ENCODE measurements around the gene CST6. TPM values are rescaled to one million over a fixed set of nuclear protein-coding genes. Genes with fewer than 3 reads are reported as not detected.
"Not testable (repeated sequence)": the region's sequence is repeated elsewhere in the genome, so short reads cannot be mapped to it uniquely, and the experiment has no call there.

CST6 gene
- total RNA-seq, 1 donor: not detected

GRCh38 chr11:66017321-66017720 lies 5.5 kb downstream of the CST6 start:
- H3K9me3 ChIP-seq (ENCODE audit: low read depth, low read length): no peaks in the 10 kb centered on the region
- peaks cover 49% of the 10 kb centered on the region for H3K4me1 ChIP-seq (ENCODE audit: insufficient read depth, low read length)
- no peak overlapping the region for H3K4me3 ChIP-seq (ENCODE audit: low read length)
- H3K27me3 ChIP-seq (ENCODE audit: insufficient read depth, low read length): peaks cover 9% of the 10 kb centered on the region

DNA sequence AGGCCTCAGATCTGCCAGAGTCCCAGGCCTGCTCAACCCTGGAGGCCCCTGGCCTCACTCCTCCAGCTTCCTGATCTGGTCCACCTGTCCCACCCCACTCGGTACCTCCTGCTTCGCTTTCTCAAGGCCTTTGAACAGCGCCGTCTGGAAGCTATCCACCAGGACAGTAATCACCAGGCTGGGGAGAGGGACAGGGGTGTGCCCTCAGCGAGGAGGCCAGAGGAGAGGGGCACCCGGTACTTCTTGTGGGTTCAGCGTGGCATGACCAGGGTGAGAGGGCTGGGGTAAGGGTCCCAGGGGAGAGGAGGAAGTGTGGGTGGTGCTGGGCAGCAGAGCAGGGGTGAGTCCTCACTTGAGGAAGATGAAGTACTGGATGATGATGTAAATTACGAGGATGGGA lies 8.4 kb downstream of the CST6 start:
- H3K27me3 ChIP-seq (ENCODE audit: insufficient read depth, low read length): peaks cover 5% of the 10 kb centered on the region
- no peak overlapping the region for H3K4me3 ChIP-seq (ENCODE audit: low read length)
- peaks cover 32% of the 10 kb centered on the region for H3K4me1 ChIP-seq (ENCODE audit: insufficient read depth, low read length)
- H3K9me3 ChIP-seq (ENCODE audit: low read depth, low read length): no peaks in the 10 kb centered on the region

DNA sequence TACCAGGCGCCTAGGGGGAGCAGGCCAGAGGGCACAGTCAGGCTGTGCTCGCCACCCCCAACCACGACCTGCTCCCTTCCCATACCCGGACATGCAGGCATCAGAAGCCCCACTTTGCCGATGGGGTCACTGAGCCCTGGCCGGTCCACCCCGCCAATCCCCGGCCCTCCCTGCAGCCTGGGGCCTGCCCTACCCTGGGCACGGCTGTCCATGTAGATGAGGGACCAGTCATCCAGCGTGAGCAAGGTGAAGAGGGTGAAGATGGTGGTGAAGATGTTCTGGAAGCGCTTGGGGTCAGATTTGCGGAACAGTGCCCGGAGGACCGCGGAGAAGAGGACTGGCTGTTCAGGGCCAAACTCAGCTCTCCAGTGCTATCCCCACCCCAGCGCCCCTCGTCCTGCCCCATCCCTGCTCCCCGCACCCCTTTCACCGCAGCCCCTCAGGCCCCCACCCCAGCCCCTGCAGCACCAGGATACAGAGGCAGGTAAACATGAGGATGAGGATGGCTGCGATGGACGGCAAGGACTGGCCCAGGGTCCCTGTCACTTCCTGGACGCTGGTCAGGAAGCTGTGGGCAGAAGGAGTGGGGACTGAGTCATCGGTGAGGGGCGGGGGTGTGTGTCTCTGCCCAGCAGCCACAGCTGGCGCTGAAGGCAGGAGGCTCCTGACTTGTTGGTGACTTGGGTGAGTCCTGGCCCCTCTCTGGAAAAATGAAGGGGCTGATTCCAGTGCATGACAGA lies 9.0 kb downstream of the CST6 start:
- peaks cover 31% of the 10 kb centered on the region for H3K4me1 ChIP-seq (ENCODE audit: insufficient read depth, low read length)
- H3K4me3 ChIP-seq (ENCODE audit: low read length): no peak overlapping the region
- H3K27me3 ChIP-seq (ENCODE audit: insufficient read depth, low read length): peaks cover 5% of the 10 kb centered on the region

GRCh38 chr11:66022401-66023185 lies 10.8 kb downstream of the CST6 start:
- Histone ChIP-seq H3K9me3 (ENCODE audit: low read depth, low read length) (no peaks in the 10 kb centered on the region), H3K27me3 (ENCODE audit: insufficient read depth, low read length) (peaks cover 5% of the 10 kb centered on the region), H3K4me1 (ENCODE audit: insufficient read depth, low read length) (peaks cover 31% of the 10 kb centered on the region), H3K4me3 (ENCODE audit: low read length) (no peak overlapping the region)

More for the DNA sequence above, 9.0 kb downstream of the CST6 start:
- H3K9me3 ChIP-seq (ENCODE audit: low read depth, low read length): no peaks in the 10 kb centered on the region

DNA sequence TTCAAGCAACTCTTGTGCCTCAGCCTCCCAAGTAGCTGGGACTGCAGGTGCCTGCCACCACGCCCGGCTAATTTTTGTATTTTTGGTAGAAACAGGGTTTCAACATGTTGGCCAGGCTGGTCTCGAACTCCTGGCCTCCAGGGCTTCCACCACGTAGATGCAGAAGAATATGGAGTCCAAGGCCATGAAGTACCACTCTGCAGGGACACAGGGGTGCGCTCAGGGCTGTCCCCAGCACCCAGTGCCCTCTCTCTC lies 11.3 kb downstream of the CST6 start:
- H3K9me3 ChIP-seq (ENCODE audit: low read depth, low read length): not testable (repeated sequence)
- H3K4me1 ChIP-seq (ENCODE audit: insufficient read depth, low read length): peaks cover 31% of the 10 kb centered on the region

DNA sequence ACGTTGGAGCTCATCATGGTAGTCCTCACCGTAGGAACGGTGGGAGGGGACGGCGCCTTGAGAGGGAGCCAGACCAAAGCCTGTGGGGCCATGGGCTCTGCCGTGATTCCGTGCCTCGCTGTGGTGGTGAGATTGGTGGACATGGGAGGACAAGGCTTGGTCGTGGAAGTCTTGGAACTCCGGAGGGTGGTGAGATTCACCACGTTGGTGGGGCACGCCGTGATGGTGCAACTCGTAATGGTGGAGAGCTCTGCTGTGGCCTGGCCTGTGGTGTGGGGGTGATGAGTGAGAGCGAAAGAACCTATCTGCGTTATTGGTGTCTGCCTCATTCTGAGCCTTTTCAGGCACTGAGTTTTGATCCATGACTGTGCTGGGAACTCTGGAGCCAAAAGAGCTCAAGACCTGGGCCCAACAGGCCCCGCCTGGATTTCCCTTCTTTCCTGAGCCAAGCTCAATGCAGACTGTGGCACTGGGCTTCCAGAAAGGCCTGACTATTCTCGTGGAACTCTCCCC lies 14.3 kb downstream of the CST6 start, which contains the start of gene CATSPER1:
CATSPER1 (minus strand) TSS at position 463 of the 513 bp plus-strand sequence; CDS start at position 363, 100 bp downstream.
- H3K9me3 ChIP-seq (ENCODE audit: low read depth, low read length): no peaks in the 10 kb centered on the region
- peaks cover 19% of the 10 kb centered on the region for H3K4me1 ChIP-seq (ENCODE audit: insufficient read depth, low read length)
- peaks cover 5% of the 10 kb centered on the region for H3K27me3 ChIP-seq (ENCODE audit: insufficient read depth, low read length)
- no peak within 1 kb of the TSS for H3K4me3 ChIP-seq (ENCODE audit: low read length)

More for the DNA sequence above, 11.3 kb downstream of the CST6 start:
- H3K27me3 ChIP-seq (ENCODE audit: insufficient read depth, low read length); H3K4me3 ChIP-seq (ENCODE audit: low read length): not testable (repeated sequence)

DNA sequence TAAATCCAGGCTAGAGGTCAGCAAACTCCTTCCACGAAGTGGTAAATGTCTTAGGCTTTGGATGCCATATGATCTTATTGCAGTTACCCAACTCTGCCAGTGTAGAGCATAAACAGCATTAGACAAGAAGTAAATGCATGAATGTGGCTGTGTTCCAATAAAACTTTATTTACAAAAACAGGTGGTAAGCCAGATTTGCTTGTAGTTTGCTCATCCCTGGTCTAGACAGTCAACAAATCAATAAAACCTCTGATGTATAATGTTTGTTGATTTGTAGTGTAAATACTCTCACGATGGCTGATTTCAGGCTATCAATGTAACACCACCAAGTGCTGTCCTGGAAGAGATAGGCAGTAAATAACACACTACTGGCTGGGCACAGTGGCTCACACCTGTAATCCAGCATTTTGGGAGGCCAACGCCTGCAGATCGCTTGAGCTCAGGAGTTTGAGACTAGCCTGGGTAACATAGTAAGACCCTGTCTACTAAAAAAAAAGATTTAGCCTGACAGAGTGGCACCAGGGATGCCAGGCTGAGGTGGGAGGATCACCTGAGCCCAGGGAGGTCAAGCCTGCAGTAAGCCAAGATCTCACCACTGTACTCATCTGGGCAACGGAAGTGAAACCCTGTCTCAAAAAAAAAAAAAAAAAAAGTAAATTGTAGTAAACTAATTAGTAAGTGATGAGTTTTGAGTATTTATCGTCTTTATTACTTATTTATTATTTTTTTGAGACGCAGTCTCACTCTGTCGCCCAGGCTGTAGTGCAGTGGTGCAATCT lies 21.3 kb downstream of the CST6 start:
- no peaks in the 10 kb centered on the region for H3K9me3 ChIP-seq (ENCODE audit: low read depth, low read length)
- H3K27me3 ChIP-seq (ENCODE audit: insufficient read depth, low read length): no peaks in the 10 kb centered on the region
- no peak overlapping the region for H3K4me3 ChIP-seq (ENCODE audit: low read length)
- no peaks in the 10 kb centered on the region for H3K4me1 ChIP-seq (ENCODE audit: insufficient read depth, low read length)

- H3K4me1 ChIP-seq (ENCODE audit: insufficient read depth, low read length): no peaks in the 10 kb centered on the region
- H3K27me3 ChIP-seq (ENCODE audit: insufficient read depth, low read length): no peaks in the 10 kb centered on the region
- no peaks in the 10 kb centered on the region for H3K9me3 ChIP-seq (ENCODE audit: low read depth, low read length)
- no peak overlapping the region for H3K4me3 ChIP-seq (ENCODE audit: low read length)
Observed at GRCh38 chr11:66035653-66036333, 24.0 kb downstream of the CST6 start.

DNA sequence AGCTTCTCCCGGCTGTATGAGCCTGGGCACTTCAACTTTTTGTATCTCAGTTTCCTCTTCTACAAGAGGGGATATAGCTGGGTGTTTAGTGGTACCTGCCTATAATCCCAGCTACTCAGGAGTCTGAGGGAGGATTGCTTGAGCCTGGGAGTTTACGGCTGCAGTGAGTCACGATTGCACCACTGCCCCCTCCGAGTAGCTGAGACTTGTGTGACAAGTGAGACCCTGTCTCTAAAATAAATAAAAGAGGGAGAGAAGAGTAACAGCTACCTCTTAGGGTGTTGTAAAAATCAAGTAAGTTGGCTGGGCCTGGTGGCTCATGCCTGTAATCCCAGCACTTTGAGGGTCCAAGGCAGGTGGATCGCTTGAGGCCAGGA lies 24.5 kb downstream of the CST6 start:
- Histone ChIP-seq H3K4me1 (ENCODE audit: insufficient read depth, low read length) (no peaks in the 10 kb centered on the region), H3K4me3 (ENCODE audit: low read length) (no peak overlapping the region), H3K9me3 (ENCODE audit: low read depth, low read length) (no peaks in the 10 kb centered on the region), H3K27me3 (ENCODE audit: insufficient read depth, low read length) (no peaks in the 10 kb centered on the region)

DNA sequence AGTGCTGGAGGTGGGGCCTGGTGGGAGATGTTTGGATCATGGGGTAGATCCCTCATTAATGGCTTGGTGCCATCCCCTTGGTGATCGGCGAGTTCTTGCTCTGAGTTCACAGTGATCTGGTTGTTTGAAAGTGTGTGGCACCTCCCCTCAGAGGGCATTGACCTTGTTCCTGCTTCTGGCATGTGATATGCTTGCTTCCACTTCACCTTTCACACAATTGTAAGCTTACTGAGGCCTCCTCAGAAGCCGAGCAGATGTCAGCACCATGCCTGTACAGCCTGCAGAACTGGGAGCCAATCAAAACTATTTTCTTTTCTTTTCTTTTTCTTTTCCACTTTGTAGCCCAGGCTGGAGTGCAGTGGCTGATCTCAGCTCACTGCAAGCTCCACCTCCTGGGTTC lies 25.5 kb downstream of the CST6 start:
- Histone ChIP-seq H3K9me3 (ENCODE audit: low read depth, low read length) (no peaks in the 10 kb centered on the region), H3K4me3 (ENCODE audit: low read length) (no peak overlapping the region), H3K27me3 (ENCODE audit: insufficient read depth, low read length) (no peaks in the 10 kb centered on the region), H3K4me1 (ENCODE audit: insufficient read depth, low read length) (no peaks in the 10 kb centered on the region)

GRCh38 chr11:66039765-66040164 lies 28.0 kb downstream of the CST6 start:
- no peaks in the 10 kb centered on the region for H3K4me1 ChIP-seq (ENCODE audit: insufficient read depth, low read length)
- H3K27me3 ChIP-seq (ENCODE audit: insufficient read depth, low read length): no peaks in the 10 kb centered on the region
- H3K4me3 ChIP-seq (ENCODE audit: low read length): no peak overlapping the region
- no peaks in the 10 kb centered on the region for H3K9me3 ChIP-seq (ENCODE audit: low read depth, low read length)

DNA sequence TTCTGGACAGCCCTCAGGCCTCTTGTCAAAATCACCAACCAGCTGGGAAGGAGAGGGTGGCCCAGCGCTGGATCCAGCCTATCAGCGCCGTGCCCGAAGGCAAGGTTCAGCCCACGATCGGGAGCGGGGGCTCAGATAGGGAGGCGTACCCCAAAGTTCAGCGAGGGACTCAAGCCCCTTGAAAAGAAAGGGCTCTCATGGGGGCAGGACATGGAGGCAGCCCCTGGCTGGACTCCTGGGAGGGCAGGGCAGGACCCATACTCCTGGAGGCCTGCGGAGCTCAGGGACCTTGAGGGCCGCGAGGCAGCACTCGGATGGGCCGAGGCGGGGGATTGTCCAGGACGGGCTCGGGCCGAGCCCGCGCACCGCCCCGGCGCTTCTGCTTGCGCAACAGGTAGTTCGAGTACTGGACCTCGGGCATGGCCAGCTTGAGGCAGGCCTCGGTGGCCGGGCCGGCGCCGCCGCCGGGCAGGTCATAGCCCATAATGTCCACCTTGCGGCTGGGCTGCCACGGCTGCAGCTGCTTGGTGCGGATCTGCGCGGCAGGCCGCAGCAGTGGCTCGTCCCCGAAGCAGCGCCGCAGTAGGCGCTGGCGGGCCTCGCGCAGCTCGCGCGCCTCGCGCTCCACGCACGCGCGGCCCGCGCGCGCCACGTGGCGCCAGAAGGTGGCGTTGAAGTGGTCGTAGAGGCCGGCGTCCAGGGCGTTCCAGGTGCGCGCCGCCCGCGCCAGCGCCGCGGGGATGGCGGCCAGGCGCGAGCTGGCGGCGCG lies 30.6 kb downstream of the CST6 start:
- Histone ChIP-seq H3K9me3 (ENCODE audit: low read depth, low read length) (no peaks in the 10 kb centered on the region), H3K4me1 (ENCODE audit: insufficient read depth, low read length) (peaks cover 9% of the 10 kb centered on the region)

DNA sequence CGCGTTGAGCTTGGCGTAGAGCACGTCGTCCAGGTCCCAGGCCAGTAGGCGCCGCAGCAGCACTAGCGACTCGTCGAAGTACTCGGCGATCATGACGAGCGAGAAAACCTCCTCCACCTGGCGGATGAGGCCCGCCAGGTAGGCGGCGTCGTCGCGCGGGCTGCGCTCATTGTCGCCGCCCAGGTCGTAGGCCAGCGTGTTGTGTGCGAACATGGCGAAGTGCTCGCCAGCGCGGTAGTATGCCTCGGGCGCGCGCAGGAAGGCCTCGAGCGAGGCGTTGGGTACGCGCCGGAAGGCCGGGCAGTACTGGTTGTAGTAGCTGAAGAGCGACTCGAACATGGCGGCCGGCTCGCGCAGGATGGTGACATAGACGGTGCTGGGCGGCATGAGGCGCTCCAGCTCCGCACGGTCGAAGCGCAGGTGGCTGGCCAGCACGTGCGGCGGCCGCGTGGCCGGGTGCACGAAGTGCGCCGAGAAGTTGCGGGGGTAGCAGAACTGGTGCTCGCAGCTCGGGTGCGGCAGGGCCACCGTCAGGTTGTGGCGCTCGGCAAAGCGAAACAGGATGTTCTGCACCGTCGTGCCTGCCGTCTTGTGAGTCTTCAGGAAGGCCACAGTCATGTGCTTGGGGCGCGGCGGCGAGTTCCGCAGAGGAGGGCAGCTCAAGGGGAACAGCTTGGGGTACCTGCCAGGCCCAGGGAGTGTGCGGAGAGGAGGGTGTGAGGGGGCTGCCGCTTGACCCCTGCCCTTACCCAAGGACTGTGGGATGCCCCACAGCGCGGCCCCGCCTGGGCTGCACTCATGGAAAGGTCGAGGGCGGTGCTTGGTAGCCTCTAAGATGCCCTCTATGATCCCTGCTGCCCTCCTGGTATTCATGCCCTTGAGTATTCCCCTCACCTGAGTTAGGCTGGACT lies 31.4 kb downstream of the CST6 start:
- Histone ChIP-seq H3K4me1 (ENCODE audit: insufficient read depth, low read length) (peaks cover 9% of the 10 kb centered on the region), H3K4me3 (ENCODE audit: low read length) (no peak overlapping the region), H3K27me3 (ENCODE audit: insufficient read depth, low read length) (no peaks in the 10 kb centered on the region), H3K9me3 (ENCODE audit: low read depth, low read length) (no peaks in the 10 kb centered on the region)

More for the DNA sequence above, 30.6 kb downstream of the CST6 start:
- Histone ChIP-seq H3K27me3 (ENCODE audit: insufficient read depth, low read length) (no peaks in the 10 kb centered on the region), H3K4me3 (ENCODE audit: low read length) (no peak overlapping the region)
